ENCODE results near the gene CDH23. TPM values are rescaled to one million over a fixed set of nuclear protein-coding genes. Genes with fewer than 3 reads are reported as not detected.

The CDH23 gene
- total and polyA plus RNA-seq, 2 of the 8 experiments (the other 6 are each of a cell fraction or from before 2014, with no cell fraction given) = 1.9 to 4.9 TPM

GRCh38 chr10:71429929-71430328 lies 33.2 kb downstream of the CDH23 start:
- DNase-seq (ENCODE audit: low read depth in 1 of 2, low spot score in 2 of 2) = peak in 1 of 2 experiments; percentile 53
- CTCF ChIA-PET (ENCODE audit: partially characterized antibody) = interaction anchor here (0.6 to 7.2 kb wide), 55 partner anchors 8 to 463 kb away, joined by 3 to 87 read pairs (median 4); partner anchors contain the start of genes CDH23 and SLC29A3
- no peak for TF ChIP-seq YY1 (IDR thresholded peaks at IDR 0.05; ENCODE audit: low read depth, low read length)
- TF ChIP-seq CHD2 (IDR thresholded peaks at IDR 0.05; ENCODE audit: low read length) = no peak
- peak; percentile 64 to 74 (median 66) for TF ChIP-seq CTCF (IDR thresholded peaks at IDR 0.05; ENCODE audit: control extremely low read depth in 1 of 3, insufficient read depth in 1 of 3, low read depth in 1 of 3, low read length in 3 of 3)

More at GRCh38 chr10:71429929-71430328, 33.2 kb downstream of the CDH23 start:
- Histone ChIP-seq H3K14ac (ENCODE audit: insufficient read length) (no peak overlapping the region), H3K9ac (replicated peaks in 1 of 4; ENCODE audit: extremely low read depth in 1 of 4, low read depth in 3 of 4, low read length in 3 of 4) (no peak overlapping the region; a peak in 1 of 7 replicates), H2BK15ac (ENCODE audit: low read length) (no peak overlapping the region; the same call in none of the 2 replicates), H3K27ac (ENCODE audit: low read depth, low read length) (no peak overlapping the region), H2AFZ (ENCODE audit: low read length) (no peak overlapping the region), H3K23me2 (ENCODE audit: low read depth, low read length) (peaks cover 4% of the 10 kb centered on the region; the same call in 1 of the 2 replicates), H3K23ac (ENCODE audit: insufficient read length) (no peak overlapping the region), H3K9me3 (ENCODE audit: insufficient read depth in 2 of 2, low read depth in 1 of 2, low read length in 1 of 2) (no peaks in the 10 kb centered on the region), H3K4me3 (ENCODE audit: extremely low read depth in 1 of 4, insufficient read depth in 2 of 4, low read depth in 3 of 4, low read length in 4 of 4) (no peak overlapping the region), H2BK12ac (ENCODE audit: low read depth, low read length) (no peak overlapping the region), H3K4me1 (replicated peaks in 1 of 4; ENCODE audit: control insufficient read depth in 3 of 4, insufficient read depth in 4 of 4, low read length in 3 of 4) (peaks cover 0 to 3% (median 1%) of the 10 kb centered on the region in 4 experiments; a peak in 4 of 7 replicates), H3K79me2 (ENCODE audit: control insufficient read depth in 1 of 2, insufficient read depth in 2 of 2, low read length in 2 of 2) (no peaks in the 10 kb centered on the region), H2BK120ac (replicated peaks; ENCODE audit: low read depth, low read length) (no peak overlapping the region), H3K18ac (ENCODE audit: extremely low read depth, low read length) (no peak overlapping the region), H3K79me1 (ENCODE audit: low read depth, low read length) (no peaks in the 10 kb centered on the region), H3K36me3 (ENCODE audit: control insufficient read depth in 2 of 4, insufficient read depth in 4 of 4, low read length in 3 of 4) (no peaks in the 10 kb centered on the region), H4K20me1 (replicated peaks in 1 of 2; ENCODE audit: control insufficient read depth in 1 of 2, insufficient read depth in 2 of 2, low read length in 2 of 2) (peaks cover 0 to 6% of the 10 kb centered on the region in 2 experiments), H4K91ac (replicated peaks; ENCODE audit: insufficient read length, low read length) (no peak overlapping the region), H4K8ac (ENCODE audit: extremely low read depth, insufficient read depth, low read length) (no peak overlapping the region), H3K56ac (replicated peaks; ENCODE audit: insufficient read length, low read depth, low read length) (no peak overlapping the region), H3K4ac (replicated peaks; ENCODE audit: insufficient read length, low read depth, low read length) (no peak overlapping the region), H4K5ac (ENCODE audit: insufficient read length, low read depth, low read length) (no peak overlapping the region), H2AK5ac (ENCODE audit: low read depth, low read length) (no peak overlapping the region), H2BK5ac (ENCODE audit: low read depth, low read length) (peak overlapping the region; percentile 31; the same call in 1 of the 2 replicates), H2BK20ac (ENCODE audit: low read length) (0 out of 2 replicates have a peak overlapping the region, but pooled peaks have one; percentile 55), H3K27me3 (replicated peaks in 1 of 4; ENCODE audit: control insufficient read depth in 3 of 4, extremely low read depth in 1 of 4, insufficient read depth in 3 of 4, low read length in 3 of 4) (no peaks in the 10 kb centered on the region), H3K4me2 (ENCODE audit: insufficient read depth in 1 of 2, low read depth in 2 of 2, low read length in 2 of 2) (no peak overlapping the region)
- POLR2A ChIA-PET (ENCODE audit: partially characterized antibody) = interaction anchor here (0.6 to 1.5 kb wide), 2 partner anchors 11 to 134 kb away, joined by 3 to 5 read pairs; no protein-coding TSS in a partner anchor
- no peak for FAIRE-seq
- 100% methylated on average over 2 of the region's 2 CpGs; no CpG with 5 or more reads in 1 of the 2 experiments for WGBS, 2 experiments (ENCODE audit: extremely low coverage in 1 of 2, insufficient coverage in 1 of 2, insufficient read length in 1 of 2, insufficient replicate concordance in 2 of 2, low coverage in 1 of 2, low lambda C conversion rate in 2 of 2, missing lambda C conversion rate in 1 of 2)
